ENCODE data around the gene RPLP2. TPM values are rescaled to one million over a fixed set of nuclear protein-coding genes. Genes with fewer than 3 reads are reported as not detected.

Gene RPLP2
- total and polyA plus RNA-seq, 4 donors, result 441 to 2,648 (median 1,513) TPM

GRCh38 chr11:792535-792821 lies 17.3 kb upstream of the RPLP2 start:
- H3K36me3 ChIP-seq (ENCODE audit: control insufficient read depth in 4 of 4, insufficient read depth in 4 of 4, low read length in 4 of 4), result peaks cover 0 to 28% (median 7%) of the 10 kb centered on the region in 4 donors
- H3K27ac ChIP-seq (ENCODE audit: low read depth in 1 of 2, low read length in 1 of 2), result no peak overlapping the region
- no peak for TF ChIP-seq CTCF (IDR thresholded peaks at IDR 0.05; ENCODE audit: control extremely low read depth, extremely low read depth)
- no peaks in the 10 kb centered on the region for H3K9me3 ChIP-seq (ENCODE audit: control insufficient read depth in 4 of 4, insufficient read depth in 3 of 4, low read length in 3 of 4)
- no peak overlapping the region for H3K4me3 ChIP-seq
- H3K27me3 ChIP-seq (ENCODE audit: control insufficient read depth in 3 of 3, insufficient read depth in 3 of 3, low read length in 2 of 3), result no peaks in the 10 kb centered on the region
- no peak for DNase-seq
- H3K4me1 ChIP-seq (ENCODE audit: control insufficient read depth in 5 of 5, insufficient read depth in 5 of 5, low read length in 5 of 5), result peaks cover 0 to 22% (median 15%) of the 10 kb centered on the region in 5 donors
- ATAC-seq (ENCODE audit: insufficient read depth, low FRiP score), result no peak
- H3K9ac ChIP-seq (ENCODE audit: insufficient read depth in 1 of 2, low read length in 2 of 2), result no peak overlapping the region
- 96 to 98% methylated on average over 12 to 15 of the region's 15 CpGs for WGBS, 2 donors

- no peak overlapping the region for H3K9ac ChIP-seq (ENCODE audit: insufficient read depth in 1 of 2, low read length in 2 of 2)
- no peak overlapping the region for H3K4me3 ChIP-seq
- WGBS, 2 donors, result 95% methylated on average over 13 of the region's 13 CpGs
- no peak overlapping the region for H3K27ac ChIP-seq (ENCODE audit: low read depth in 1 of 2, low read length in 1 of 2)
- H3K4me1 ChIP-seq (ENCODE audit: control insufficient read depth in 5 of 5, insufficient read depth in 5 of 5, low read length in 5 of 5), result peaks cover 0 to 22% (median 15%) of the 10 kb centered on the region in 5 donors
- H3K9me3 ChIP-seq (ENCODE audit: control insufficient read depth in 4 of 4, insufficient read depth in 3 of 4, low read length in 3 of 4), result no peaks in the 10 kb centered on the region
- no peak for TF ChIP-seq CTCF (IDR thresholded peaks at IDR 0.05; ENCODE audit: control extremely low read depth, extremely low read depth)
- peaks cover 0 to 28% (median 7%) of the 10 kb centered on the region in 4 donors for H3K36me3 ChIP-seq (ENCODE audit: control insufficient read depth in 4 of 4, insufficient read depth in 4 of 4, low read length in 4 of 4)
- no peak for ATAC-seq (ENCODE audit: insufficient read depth, low FRiP score)
- H3K27me3 ChIP-seq (ENCODE audit: control insufficient read depth in 3 of 3, insufficient read depth in 3 of 3, low read length in 2 of 3), result no peaks in the 10 kb centered on the region
- no peak for DNase-seq
These were observed 16.9 kb upstream of the RPLP2 start for GRCh38 chr11:792873-793272.

GRCh38 chr11:793556-793955 lies 16.2 kb upstream of the RPLP2 start:
- TF ChIP-seq CTCF (IDR thresholded peaks at IDR 0.05; ENCODE audit: control extremely low read depth, extremely low read depth), result no peak
- peaks cover 0 to 22% (median 15%) of the 10 kb centered on the region in 5 donors for H3K4me1 ChIP-seq (ENCODE audit: control insufficient read depth in 5 of 5, insufficient read depth in 5 of 5, low read length in 5 of 5)
- 90 to 95% methylated on average over 7 of the region's 7 CpGs for WGBS, 2 donors

More at GRCh38 chr11:793556-793955, 16.2 kb upstream of the RPLP2 start:
- DNase-seq (no peak), ATAC-seq (ENCODE audit: insufficient read depth, low FRiP score) (no peak)
- Histone ChIP-seq H3K27ac (ENCODE audit: low read depth in 1 of 2, low read length in 1 of 2) (no peak overlapping the region), H3K36me3 (ENCODE audit: control insufficient read depth in 4 of 4, insufficient read depth in 4 of 4, low read length in 4 of 4) (peaks cover 0 to 28% (median 7%) of the 10 kb centered on the region in 4 donors), H3K9me3 (ENCODE audit: control insufficient read depth in 4 of 4, insufficient read depth in 3 of 4, low read length in 3 of 4) (no peaks in the 10 kb centered on the region), H3K9ac (ENCODE audit: insufficient read depth in 1 of 2, low read length in 2 of 2) (no peak overlapping the region), H3K4me3 (no peak overlapping the region), H3K27me3 (ENCODE audit: control insufficient read depth in 3 of 3, insufficient read depth in 3 of 3, low read length in 2 of 3) (no peaks in the 10 kb centered on the region)

Measured in lung (tissue), 12 donors.